Measurements from ENCODE around the gene F12. TPM values are rescaled to one million over a fixed set of nuclear protein-coding genes. Genes with fewer than 3 reads are reported as not detected.

F12 gene
- total and polyA plus RNA-seq, 2 donors (not counting 3 experiments of a cell fraction or from before 2014, with no cell fraction given): 1.00 to 1.4 TPM

DNA sequence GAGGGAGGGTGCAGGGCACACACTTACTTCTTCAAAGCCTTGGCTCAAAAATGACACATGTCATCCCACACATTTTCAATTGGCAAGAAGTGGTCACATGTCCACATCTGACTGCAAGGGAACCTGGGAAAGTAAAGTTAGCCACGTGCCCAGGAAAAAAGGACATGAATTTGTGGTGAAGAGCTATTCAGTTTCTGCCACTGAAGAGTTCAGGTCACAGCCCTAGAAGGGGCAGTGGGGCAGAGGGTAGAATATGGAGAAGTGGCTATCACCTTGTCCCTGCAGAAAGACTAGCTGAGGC lies 53.5 kb downstream of the F12 start:
- POLR2A ChIA-PET: no interaction called here
- CTCF ChIA-PET: interaction anchor here (1.0 to 6.3 kb wide), 4 partner anchors 11 to 28 kb away, joined by 3 to 31 read pairs (median 4); no protein-coding TSS in a partner anchor
- intact Hi-C loops (cut with micrococcal nuclease): no loop called here
- no peak overlapping the region for H3K4me3 ChIP-seq (replicated peaks in 1 of 3; ENCODE audit: insufficient read depth in 1 of 3, low read depth in 1 of 3, low read length in 3 of 3)
- dilution Hi-C loops (cut with MboI; ENCODE audit: extremely low pct_ligation_motif_present, low sequenced_read_pairs): no loop called here
- H3K27me3 ChIP-seq (ENCODE audit: control insufficient read depth in 2 of 2, insufficient read depth in 2 of 2, low read length in 2 of 2): no peaks in the 10 kb centered on the region
- H3K9me3 ChIP-seq (replicated peaks; ENCODE audit: control insufficient read depth, insufficient read depth, low read length): no peaks in the 10 kb centered on the region
- H3K9me1 ChIP-seq (replicated peaks; ENCODE audit: control insufficient read depth, extremely low read depth, insufficient read depth, low read length): no peaks in the 10 kb centered on the region
- H4K20me1 ChIP-seq (replicated peaks; ENCODE audit: control insufficient read depth, extremely low read depth, insufficient read depth, low read length): no peaks in the 10 kb centered on the region
- TF ChIP-seq JUN (IDR thresholded peaks at IDR 0.05; ENCODE audit: borderline replicate concordance, insufficient read depth, insufficient read length, low read depth) (no peak), POLR2AphosphoS5 (IDR thresholded peaks at IDR 0.05; ENCODE audit: insufficient read depth, low read depth, low read length) (no peak), GATA2 (IDR thresholded peaks at IDR 0.05; ENCODE audit: insufficient read depth, insufficient read length, low read depth, low read length) (no peak), EZH2 (IDR thresholded peaks at IDR 0.05; ENCODE audit: borderline replicate concordance, low read depth, low read length, severe bottlenecking) (no peak), POLR2A (IDR thresholded peaks at IDR 0.05; ENCODE audit: low read depth, low read length) (no peak), FOS (IDR thresholded peaks at IDR 0.05; ENCODE audit: borderline replicate concordance, insufficient read depth, low read length) (no peak), MYC (IDR thresholded peaks at IDR 0.05; ENCODE audit: low read depth, low read length) (no peak)
- TF ChIP-seq, protein P1, sequence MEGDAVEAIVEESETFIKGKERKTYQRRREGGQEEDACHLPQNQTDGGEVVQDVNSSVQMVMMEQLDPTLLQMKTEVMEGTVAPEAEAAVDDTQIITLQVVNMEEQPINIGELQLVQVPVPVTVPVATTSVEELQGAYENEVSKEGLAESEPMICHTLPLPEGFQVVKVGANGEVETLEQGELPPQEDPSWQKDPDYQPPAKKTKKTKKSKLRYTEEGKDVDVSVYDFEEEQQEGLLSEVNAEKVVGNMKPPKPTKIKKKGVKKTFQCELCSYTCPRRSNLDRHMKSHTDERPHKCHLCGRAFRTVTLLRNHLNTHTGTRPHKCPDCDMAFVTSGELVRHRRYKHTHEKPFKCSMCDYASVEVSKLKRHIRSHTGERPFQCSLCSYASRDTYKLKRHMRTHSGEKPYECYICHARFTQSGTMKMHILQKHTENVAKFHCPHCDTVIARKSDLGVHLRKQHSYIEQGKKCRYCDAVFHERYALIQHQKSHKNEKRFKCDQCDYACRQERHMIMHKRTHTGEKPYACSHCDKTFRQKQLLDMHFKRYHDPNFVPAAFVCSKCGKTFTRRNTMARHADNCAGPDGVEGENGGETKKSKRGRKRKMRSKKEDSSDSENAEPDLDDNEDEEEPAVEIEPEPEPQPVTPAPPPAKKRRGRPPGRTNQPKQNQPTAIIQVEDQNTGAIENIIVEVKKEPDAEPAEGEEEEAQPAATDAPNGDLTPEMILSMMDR (IDR thresholded peaks at IDR 0.05; ENCODE audit: extremely low read depth in 1 of 2, insufficient read depth in 1 of 2, low read depth in 1 of 2, low read length in 2 of 2): no peak
- TF ChIP-seq, protein P2, sequence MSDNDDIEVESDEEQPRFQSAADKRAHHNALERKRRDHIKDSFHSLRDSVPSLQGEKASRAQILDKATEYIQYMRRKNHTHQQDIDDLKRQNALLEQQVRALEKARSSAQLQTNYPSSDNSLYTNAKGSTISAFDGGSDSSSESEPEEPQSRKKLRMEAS (IDR thresholded peaks at IDR 0.05; ENCODE audit: insufficient read depth, insufficient read length): no peak
- H3K9ac ChIP-seq (replicated peaks; ENCODE audit: extremely low read depth, insufficient read depth, low read length): no peak overlapping the region
- DNase-seq (ENCODE audit: low read depth, low spot score) (no peak), FAIRE-seq (no peak)
- peaks cover 21% of the 10 kb centered on the region for H3K4me1 ChIP-seq (ENCODE audit: control insufficient read depth, extremely low read depth, insufficient read depth, low read length)
- no peak overlapping the region for H3K27ac ChIP-seq (ENCODE audit: insufficient read depth, low read depth, low read length)
- no TSS peak for BruUV-seq (replicated peaks)
- H3K79me2 ChIP-seq (ENCODE audit: control insufficient read depth, insufficient read depth, low read length): peaks cover 5% of the 10 kb centered on the region
- H2AFZ ChIP-seq (ENCODE audit: low read depth, low read length): no peak overlapping the region
- H3K4me2 ChIP-seq (ENCODE audit: insufficient read depth, low read length): no peak overlapping the region
- no peaks in the 10 kb centered on the region for H3K36me3 ChIP-seq (ENCODE audit: control insufficient read depth in 2 of 2, extremely low read depth in 1 of 2, insufficient read depth in 2 of 2, low read length in 2 of 2)
